ENCODE data around the gene RNF213.

The RNF213 gene

DNA sequence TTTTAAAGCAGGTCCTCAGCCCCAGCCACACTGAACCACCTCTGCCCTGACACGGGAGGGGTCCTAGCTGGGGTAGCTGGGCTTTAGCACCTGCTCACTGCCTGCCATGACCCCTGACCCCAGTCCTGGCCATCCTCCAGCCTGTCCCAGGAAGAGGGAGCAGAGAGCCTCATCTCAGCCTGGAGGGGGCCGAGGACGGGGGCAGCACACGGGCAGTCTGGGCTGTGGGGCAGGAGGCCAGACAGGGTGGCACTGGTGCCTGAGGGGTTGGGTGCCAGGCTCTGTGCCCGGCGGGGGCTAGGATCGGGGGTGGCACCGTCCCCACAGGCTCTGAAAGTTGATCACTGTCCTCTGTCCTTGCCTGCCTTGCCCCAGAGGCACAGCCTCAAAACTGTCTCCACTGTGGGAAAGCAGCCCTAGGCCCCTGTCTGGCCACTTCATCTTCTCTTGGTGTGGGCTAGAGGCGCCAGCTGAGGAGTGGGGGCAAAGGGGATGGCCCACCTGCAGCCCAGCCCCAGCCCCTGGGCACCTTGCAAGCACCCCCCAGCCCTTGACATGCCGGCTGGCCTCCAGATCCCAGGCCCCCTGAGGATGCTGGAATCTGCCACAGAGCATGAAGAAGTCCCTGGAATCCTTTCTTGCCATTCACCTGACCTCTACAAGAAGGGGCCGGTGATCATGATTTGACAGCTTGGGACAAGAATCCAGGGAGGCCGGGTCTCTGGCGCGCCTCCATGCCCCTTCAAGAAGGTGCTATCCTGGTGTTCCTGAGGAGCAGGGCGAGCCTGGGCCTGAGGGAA is 170.0 kb downstream of the RNF213 start:
- Histone ChIP-seq H3K4me1 (ENCODE audit: control insufficient read depth in 1 of 2, insufficient read depth in 1 of 2, low read depth in 1 of 2, low read length in 1 of 2) (peaks cover 0 to 5% of the 10 kb centered on the region in 2 experiments), H3K9me3 (no peaks in the 10 kb centered on the region), H3K27ac (no peak overlapping the region), H3K36me3 (no peaks in the 10 kb centered on the region), H3K4me3 (ENCODE audit: low read depth in 1 of 2, low read length in 1 of 2) (no peak overlapping the region), H3K27me3 (no peaks in the 10 kb centered on the region)
- TF ChIP-seq, protein P1, sequence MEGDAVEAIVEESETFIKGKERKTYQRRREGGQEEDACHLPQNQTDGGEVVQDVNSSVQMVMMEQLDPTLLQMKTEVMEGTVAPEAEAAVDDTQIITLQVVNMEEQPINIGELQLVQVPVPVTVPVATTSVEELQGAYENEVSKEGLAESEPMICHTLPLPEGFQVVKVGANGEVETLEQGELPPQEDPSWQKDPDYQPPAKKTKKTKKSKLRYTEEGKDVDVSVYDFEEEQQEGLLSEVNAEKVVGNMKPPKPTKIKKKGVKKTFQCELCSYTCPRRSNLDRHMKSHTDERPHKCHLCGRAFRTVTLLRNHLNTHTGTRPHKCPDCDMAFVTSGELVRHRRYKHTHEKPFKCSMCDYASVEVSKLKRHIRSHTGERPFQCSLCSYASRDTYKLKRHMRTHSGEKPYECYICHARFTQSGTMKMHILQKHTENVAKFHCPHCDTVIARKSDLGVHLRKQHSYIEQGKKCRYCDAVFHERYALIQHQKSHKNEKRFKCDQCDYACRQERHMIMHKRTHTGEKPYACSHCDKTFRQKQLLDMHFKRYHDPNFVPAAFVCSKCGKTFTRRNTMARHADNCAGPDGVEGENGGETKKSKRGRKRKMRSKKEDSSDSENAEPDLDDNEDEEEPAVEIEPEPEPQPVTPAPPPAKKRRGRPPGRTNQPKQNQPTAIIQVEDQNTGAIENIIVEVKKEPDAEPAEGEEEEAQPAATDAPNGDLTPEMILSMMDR (IDR thresholded peaks at IDR 0.05) = no peak

DNA sequence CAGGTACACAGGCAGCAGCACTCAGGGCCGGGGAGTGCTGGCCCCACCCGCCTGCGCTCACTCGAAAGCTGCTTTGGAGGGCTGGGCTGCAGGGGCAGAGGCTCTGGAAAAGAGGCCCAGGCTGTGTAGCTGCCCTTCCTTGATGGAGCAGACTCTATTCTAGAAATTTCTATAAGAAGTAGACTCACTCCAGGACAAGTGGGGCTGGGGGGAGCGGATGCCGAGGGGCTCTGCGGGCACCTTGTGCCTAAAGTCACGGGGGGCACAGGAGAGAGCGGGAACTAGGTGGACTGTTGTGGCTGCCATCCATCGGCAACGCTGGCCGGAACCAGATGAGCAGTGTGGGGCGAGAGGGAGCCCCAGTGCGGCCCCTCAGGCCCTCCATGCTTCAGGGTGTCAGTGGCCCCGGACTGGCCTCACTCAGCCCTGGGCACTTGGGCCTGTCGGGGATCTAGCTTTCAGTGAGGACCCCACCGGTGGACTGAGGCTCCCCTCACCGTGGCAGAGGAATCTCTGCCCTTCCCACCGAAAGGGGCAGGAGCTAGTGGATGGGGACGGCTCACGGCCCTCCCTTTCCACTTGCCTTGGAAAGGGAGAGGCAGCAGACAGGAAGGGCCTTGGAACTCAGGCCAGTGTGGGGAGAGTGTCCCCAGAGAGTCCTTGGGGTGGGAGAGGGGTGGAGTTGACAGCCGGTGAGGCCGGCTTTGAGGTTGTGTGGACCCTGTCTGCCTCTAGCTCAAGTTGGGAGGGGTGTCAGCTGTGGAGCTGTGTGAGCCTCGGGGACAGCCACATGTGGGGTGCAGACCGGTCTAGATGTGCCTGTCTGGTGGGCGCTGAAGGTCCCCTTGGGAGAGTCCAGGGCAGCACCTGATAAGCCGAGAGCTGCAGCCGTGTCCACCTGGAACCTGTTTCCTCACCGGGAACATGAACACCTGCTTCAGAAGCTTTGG is 170.9 kb downstream of the RNF213 start:
- Histone ChIP-seq H3K4me1 (ENCODE audit: control insufficient read depth in 1 of 2, insufficient read depth in 1 of 2, low read depth in 1 of 2, low read length in 1 of 2) (peaks cover 0 to 5% of the 10 kb centered on the region in 2 experiments), H3K4me3 (ENCODE audit: low read depth in 1 of 2, low read length in 1 of 2) (no peak overlapping the region), H3K27me3 (no peaks in the 10 kb centered on the region), H3K9me3 (no peaks in the 10 kb centered on the region), H3K27ac (no peak overlapping the region), H3K36me3 (no peaks in the 10 kb centered on the region)
- TF ChIP-seq, protein P1 (IDR thresholded peaks at IDR 0.05) = no peak

DNA sequence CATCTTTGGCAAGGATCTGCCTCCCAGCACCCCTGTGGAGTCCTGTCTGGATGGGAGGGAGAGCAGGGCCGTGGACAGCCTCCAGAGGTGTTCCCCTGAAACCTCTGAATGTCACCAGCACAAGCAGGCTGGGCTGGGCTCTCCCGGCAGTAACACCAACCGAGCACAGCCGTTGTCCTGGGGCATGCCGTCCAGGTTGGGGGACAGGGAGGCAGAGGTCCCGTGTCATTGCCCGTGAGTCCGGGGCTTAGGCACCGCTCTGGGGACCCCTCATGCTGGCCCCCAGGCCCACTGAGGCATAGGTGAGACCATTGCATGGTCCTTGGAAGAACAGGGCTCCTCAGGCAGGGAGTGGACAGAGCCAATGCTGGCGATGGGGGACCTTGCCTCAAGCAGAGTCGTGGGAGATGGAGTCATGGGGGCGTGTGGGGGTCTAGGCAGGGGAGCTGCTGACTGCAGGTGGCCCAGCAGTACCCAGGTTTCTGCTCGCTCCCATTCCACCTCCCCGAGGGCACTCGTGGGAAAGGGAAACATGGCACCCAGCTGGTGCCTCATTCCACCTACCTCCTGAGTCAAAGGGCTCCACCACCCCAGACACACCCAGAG is 171.8 kb downstream of the RNF213 start:
- H3K9me3 ChIP-seq = no peaks in the 10 kb centered on the region
- no peaks in the 10 kb centered on the region for H3K27me3 ChIP-seq
- no peak overlapping the region for H3K4me3 ChIP-seq (ENCODE audit: low read depth in 1 of 2, low read length in 1 of 2)
- TF ChIP-seq, protein P1 (IDR thresholded peaks at IDR 0.05) = no peak
- no peaks in the 10 kb centered on the region for H3K4me1 ChIP-seq (ENCODE audit: control insufficient read depth in 1 of 2, insufficient read depth in 1 of 2, low read depth in 1 of 2, low read length in 1 of 2)
- H3K27ac ChIP-seq = no peak overlapping the region
- H3K36me3 ChIP-seq = no peaks in the 10 kb centered on the region

DNA sequence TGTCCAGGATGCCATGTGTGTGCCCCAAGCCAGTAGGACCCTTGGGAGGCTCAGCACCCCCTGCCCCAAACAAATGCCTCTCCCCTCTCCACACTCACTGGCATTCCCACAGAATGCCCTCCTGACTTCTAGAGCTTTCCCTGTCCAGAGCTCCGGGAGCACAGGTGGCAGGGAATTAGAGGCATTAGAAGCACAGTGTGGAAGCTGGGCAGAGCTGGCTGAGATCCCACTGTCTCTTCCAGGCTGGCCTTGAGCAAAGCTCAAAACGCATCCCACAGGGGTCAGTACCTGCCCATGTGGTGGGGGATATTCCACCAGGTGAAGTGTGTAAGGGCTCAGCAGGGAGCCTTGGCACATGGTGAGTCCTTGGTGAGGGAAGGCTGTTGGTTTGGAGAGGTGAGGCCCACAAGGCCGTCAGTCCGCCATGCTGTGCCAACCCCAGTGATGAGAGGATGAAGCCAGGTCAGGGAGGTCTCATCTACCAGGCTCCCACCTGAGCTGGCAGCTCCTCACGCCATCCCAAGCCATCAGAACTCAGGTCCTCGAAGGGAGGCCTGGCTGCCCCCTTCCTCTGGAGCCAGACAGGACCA is 172.4 kb downstream of the RNF213 start:
- Histone ChIP-seq H3K27me3 (no peaks in the 10 kb centered on the region), H3K36me3 (no peaks in the 10 kb centered on the region), H3K27ac (no peak overlapping the region), H3K4me3 (ENCODE audit: low read depth in 1 of 2, low read length in 1 of 2) (no peak overlapping the region), H3K4me1 (ENCODE audit: control insufficient read depth in 1 of 2, insufficient read depth in 1 of 2, low read depth in 1 of 2, low read length in 1 of 2) (no peaks in the 10 kb centered on the region), H3K9me3 (no peaks in the 10 kb centered on the region)
- TF ChIP-seq, protein P1 (IDR thresholded peaks at IDR 0.05) = no peak
